WTC11 (cell line): Measurements from ENCODE around the gene CELSR3. TPM values are rescaled to one million over a fixed set of nuclear protein-coding genes. Genes with fewer than 3 reads are reported as not detected.

Experiments used
- ATAC-seq: fragments of 200-7000 bp; cut with Tn5 transposase; 2 replicates; pipeline ENCODE4 v1.10.0; 2021; ENCODE audit warnings: mild to moderate bottlenecking, moderate library complexity
- CTCF ChIA-PET: fragments of 300-600 bp; sonication (Branson Sonifier 250); formaldehyde crosslinking; loops from one replicate; lab custom pipeline; 2021; ENCODE audit warnings: antibody characterized with exemption; lab: Charles Lee
- POLR2A ChIA-PET: fragments of 350-600 bp; sonication (Branson Sonifier 250); formaldehyde crosslinking; loops from one replicate; lab custom pipeline; 2021; ENCODE audit warnings: antibody characterized with exemption; lab: Charles Lee
- DNase-seq: peaks from one replicate; pipeline ENCODE4 v3.0.0; 2021; ENCODE audit warnings: low spot score
- H3K27ac Mint-ChIP-seq: 2 replicates; pipeline ENCODE4 v1.8.0; 2021; ENCODE audit warnings: mixed read lengths
- H3K27me3 Mint-ChIP-seq: 2 replicates; pipeline ENCODE4 v1.8.0; 2021; ENCODE audit warnings: low read depth, mild to moderate bottlenecking, moderate library complexity, mixed read lengths
- H3K36me3 Mint-ChIP-seq: 2 replicates; pipeline ENCODE4 v1.8.0; 2021; ENCODE audit warnings: mixed read lengths
- H3K4me1 Mint-ChIP-seq: 2 replicates; pipeline ENCODE4 v1.8.0; 2022; ENCODE audit warnings: mixed read lengths
- H3K4me3 Mint-ChIP-seq: 2 replicates; pipeline ENCODE4 v1.8.0; 2021; ENCODE audit warnings: mild to moderate bottlenecking, moderate library complexity, mixed read lengths
- H3K9me3 Mint-ChIP-seq: 2 replicates; pipeline ENCODE4 v1.8.0; 2021; ENCODE audit warnings: mixed read lengths
- AR ChIP-seq: fragments of 250-450 bp; sonication (Bioruptor Pico); IDR thresholded peaks from 2 replicates; pipeline ENCODE4 v1.9.0; 2021; ENCODE audit warnings: mild to moderate bottlenecking
- ATF2 ChIP-seq: sonication (generic); formaldehyde crosslinking; IDR thresholded peaks from 2 replicates; pipeline ENCODE4 v1.8.1; 2022; ENCODE audit warnings: low read depth, missing genetic modification reagents, borderline replicate concordance
- CBFB ChIP-seq: sonication (generic); formaldehyde crosslinking; IDR thresholded peaks from 2 replicates; pipeline ENCODE4 v1.8.1; 2022; ENCODE audit warnings: mild to moderate bottlenecking, low read depth, missing genetic modification reagents
- CREB1 ChIP-seq: sonication (generic); formaldehyde crosslinking; IDR thresholded peaks from 2 replicates; pipeline ENCODE4 v1.8.0; 2023; ENCODE audit warnings: mild to moderate bottlenecking, missing genetic modification reagents
- CREM ChIP-seq: sonication (generic); formaldehyde crosslinking; IDR thresholded peaks from 2 replicates; pipeline ENCODE4 v1.8.1; 2022; ENCODE audit warnings: mild to moderate bottlenecking, missing genetic modification reagents, moderate library complexity
- ESRRA ChIP-seq: sonication (generic); formaldehyde crosslinking; IDR thresholded peaks from 2 replicates; pipeline ENCODE4 v1.8.1; 2022; ENCODE audit warnings: mild to moderate bottlenecking, missing genetic modification reagents, borderline replicate concordance
- FOXJ3 ChIP-seq: sonication (generic); formaldehyde crosslinking; IDR thresholded peaks from 2 replicates; pipeline ENCODE4 v1.9.0; 2021; ENCODE audit warnings: missing genetic modification reagents, mild to moderate bottlenecking, borderline replicate concordance
- HMGA2 ChIP-seq: fragments of 250-450 bp; sonication (Bioruptor Pico); IDR thresholded peaks from 2 replicates; pipeline ENCODE4 v1.4.0; 2021; ENCODE audit warnings: mild to moderate bottlenecking, moderate library complexity
- JUN ChIP-seq: sonication (generic); formaldehyde crosslinking; IDR thresholded peaks from 2 replicates; pipeline ENCODE4 v1.8.0; 2023; ENCODE audit warnings: mild to moderate bottlenecking, missing genetic modification reagents
- NFE2L1 ChIP-seq: sonication (generic); formaldehyde crosslinking; IDR thresholded peaks from 2 replicates; pipeline ENCODE4 v1.8.1; 2023; ENCODE audit warnings: missing genetic modification reagents
- NFYB ChIP-seq: sonication (generic); formaldehyde crosslinking; conservative IDR thresholded peaks from 2 replicates; pipeline ENCODE4 v1.8.0; 2022; ENCODE audit warnings: low read depth, missing genetic modification reagents
- OVOL2 ChIP-seq: fragments of 250-450 bp; sonication (Bioruptor Pico); IDR thresholded peaks from 2 replicates; pipeline ENCODE4 v1.9.0; 2021; ENCODE audit warnings: mild to moderate bottlenecking, borderline replicate concordance
- RELA ChIP-seq: sonication (generic); formaldehyde crosslinking; IDR thresholded peaks from 2 replicates; pipeline ENCODE4 v1.8.1; 2022; ENCODE audit warnings: missing genetic modification reagents, mild to moderate bottlenecking, borderline replicate concordance
- RORB ChIP-seq: fragments of 250-450 bp; sonication (Bioruptor Pico); IDR thresholded peaks from 2 replicates; pipeline ENCODE4 v1.9.0; 2021; ENCODE audit warnings: mild to moderate bottlenecking
- SOX15 ChIP-seq: fragments of 250-450 bp; sonication (Bioruptor Pico); IDR thresholded peaks from 2 replicates; pipeline ENCODE4 v1.9.0; 2021; ENCODE audit warnings: mild to moderate bottlenecking
- ZNF425 ChIP-seq: fragments of 250-450 bp; sonication (Bioruptor Pico); conservative IDR thresholded peaks from 2 replicates; pipeline ENCODE4 v1.9.0; 2021; ENCODE audit warnings: mild to moderate bottlenecking
- ZNF671 ChIP-seq: fragments of 250-450 bp; sonication (Bioruptor Pico); IDR thresholded peaks from 2 replicates; pipeline ENCODE4 v1.8.0; 2021; ENCODE audit warnings: mild to moderate bottlenecking
- ZSCAN18 ChIP-seq: fragments of 250-450 bp; sonication (Bioruptor Pico); IDR thresholded peaks from 2 replicates; pipeline ENCODE4 v2.1.2; 2022; ENCODE audit warnings: mild to moderate bottlenecking, moderate library complexity
- total RNA-seq: library from RNA; stranded (reverse); gene quantifications from 3 replicates; pipeline ENCODE4 v1.2.3, GENCODE V29; 2021
- TF ChIP-seq, protein P1 (sequence below): fragments of 250-450 bp; sonication (Bioruptor Pico); IDR thresholded peaks from 2 replicates; pipeline ENCODE4 v1.8.0; 2021; ENCODE audit warnings: mild to moderate bottlenecking
- TF ChIP-seq, protein P2 (sequence below): sonication (generic); formaldehyde crosslinking; conservative IDR thresholded peaks from 2 replicates; pipeline ENCODE4 v1.8.1; 2023; ENCODE audit warnings: mild to moderate bottlenecking, low read depth, missing genetic modification reagents, moderate library complexity
- TF ChIP-seq, protein P3 (sequence below): sonication (generic); formaldehyde crosslinking; IDR thresholded peaks from 2 replicates; pipeline ENCODE4 v1.8.1; 2023; ENCODE audit warnings: mild to moderate bottlenecking, missing genetic modification reagents, moderate library complexity

CELSR3 gene
- total RNA-seq, 1 experiment from 2014 or later, result 27.9 TPM

- Mint-ChIP-seq H3K36me3 (peaks cover 39% of the 10 kb centered on the region), H3K27ac (0 out of 2 replicates have a peak overlapping the region, but pooled peaks have one; percentile 41), H3K27me3 (no peaks in the 10 kb centered on the region), H3K9me3 (peaks cover 6% of the 10 kb centered on the region; the same call in 1 of the 2 replicates), H3K4me3 (no peak overlapping the region), H3K4me1 (peaks cover 49% of the 10 kb centered on the region)
- CTCF ChIA-PET, result interaction anchor here (1.0 to 1.7 kb wide), 3 partner anchors 13 to 263 kb away, joined by 3 to 4 read pairs (median 4); partner anchors contain the start of gene NCKIPSD
- POLR2A ChIA-PET, result interaction anchor here (3.4 kb wide), 1 partner anchor 18 kb away, joined by 10 read pairs; the partner anchor contains the start of gene IP6K2
- TF ChIP-seq RORB, result no peak
- no peak for TF ChIP-seq ZNF671 (CRISPR knock-in tag)
- no peak for TF ChIP-seq CREB1 (CRISPR knock-in tag)
- no peak for TF ChIP-seq NFYB (CRISPR knock-in tag)
- TF ChIP-seq ZSCAN18 (CRISPR knock-in tag), result no peak
- ATAC-seq (no peak), DNase-seq (no peak)
Observed at GRCh38 chr3:48698891-48699290, 36.2 kb upstream of the CELSR3 start.

DNA sequence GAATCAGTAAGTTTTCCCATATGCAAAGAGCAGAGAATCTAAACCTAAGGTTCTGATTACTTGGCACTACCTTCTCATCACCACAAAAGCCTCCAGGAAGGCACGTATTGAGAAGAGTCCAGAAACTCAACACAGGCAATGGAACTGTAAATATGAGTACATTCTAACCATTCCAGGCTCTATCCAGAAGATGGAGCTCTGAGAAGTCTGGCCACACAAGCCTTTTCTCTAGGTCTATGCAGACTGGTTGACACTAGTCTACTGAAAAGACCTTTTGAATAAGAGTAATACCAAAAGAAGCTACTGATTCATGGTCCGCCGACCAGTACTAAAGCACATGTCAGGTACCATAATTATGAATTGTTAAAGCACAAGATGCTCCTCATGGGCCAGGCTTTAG is 35.3 kb upstream of the CELSR3 start:
- CTCF ChIA-PET, result interaction anchor here (1.3 to 3.5 kb wide), 5 partner anchors 12 to 262 kb away, joined by 3 to 26 read pairs (median 4); partner anchors contain the start of genes IP6K2, NCKIPSD and SLC26A6
- TF ChIP-seq ZNF425 (no peak), NFE2L1 (CRISPR knock-in tag) (no peak), SOX15 (CRISPR knock-in tag) (no peak), ESRRA (CRISPR knock-in tag) (no peak), CREM (CRISPR knock-in tag) (no peak), ATF2 (CRISPR knock-in tag) (no peak), FOXJ3 (CRISPR knock-in tag) (no peak), JUN (CRISPR knock-in tag) (no peak), OVOL2 (CRISPR knock-in tag) (no peak), HMGA2 (no peak), AR (CRISPR knock-in tag) (no peak), RELA (no peak), CBFB (no peak)
- TF ChIP-seq, protein P1, sequence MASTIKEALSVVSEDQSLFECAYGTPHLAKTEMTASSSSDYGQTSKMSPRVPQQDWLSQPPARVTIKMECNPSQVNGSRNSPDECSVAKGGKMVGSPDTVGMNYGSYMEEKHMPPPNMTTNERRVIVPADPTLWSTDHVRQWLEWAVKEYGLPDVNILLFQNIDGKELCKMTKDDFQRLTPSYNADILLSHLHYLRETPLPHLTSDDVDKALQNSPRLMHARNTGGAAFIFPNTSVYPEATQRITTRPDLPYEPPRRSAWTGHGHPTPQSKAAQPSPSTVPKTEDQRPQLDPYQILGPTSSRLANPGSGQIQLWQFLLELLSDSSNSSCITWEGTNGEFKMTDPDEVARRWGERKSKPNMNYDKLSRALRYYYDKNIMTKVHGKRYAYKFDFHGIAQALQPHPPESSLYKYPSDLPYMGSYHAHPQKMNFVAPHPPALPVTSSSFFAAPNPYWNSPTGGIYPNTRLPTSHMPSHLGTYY (CRISPR knock-in tag), result no peak
- TF ChIP-seq, protein P2, sequence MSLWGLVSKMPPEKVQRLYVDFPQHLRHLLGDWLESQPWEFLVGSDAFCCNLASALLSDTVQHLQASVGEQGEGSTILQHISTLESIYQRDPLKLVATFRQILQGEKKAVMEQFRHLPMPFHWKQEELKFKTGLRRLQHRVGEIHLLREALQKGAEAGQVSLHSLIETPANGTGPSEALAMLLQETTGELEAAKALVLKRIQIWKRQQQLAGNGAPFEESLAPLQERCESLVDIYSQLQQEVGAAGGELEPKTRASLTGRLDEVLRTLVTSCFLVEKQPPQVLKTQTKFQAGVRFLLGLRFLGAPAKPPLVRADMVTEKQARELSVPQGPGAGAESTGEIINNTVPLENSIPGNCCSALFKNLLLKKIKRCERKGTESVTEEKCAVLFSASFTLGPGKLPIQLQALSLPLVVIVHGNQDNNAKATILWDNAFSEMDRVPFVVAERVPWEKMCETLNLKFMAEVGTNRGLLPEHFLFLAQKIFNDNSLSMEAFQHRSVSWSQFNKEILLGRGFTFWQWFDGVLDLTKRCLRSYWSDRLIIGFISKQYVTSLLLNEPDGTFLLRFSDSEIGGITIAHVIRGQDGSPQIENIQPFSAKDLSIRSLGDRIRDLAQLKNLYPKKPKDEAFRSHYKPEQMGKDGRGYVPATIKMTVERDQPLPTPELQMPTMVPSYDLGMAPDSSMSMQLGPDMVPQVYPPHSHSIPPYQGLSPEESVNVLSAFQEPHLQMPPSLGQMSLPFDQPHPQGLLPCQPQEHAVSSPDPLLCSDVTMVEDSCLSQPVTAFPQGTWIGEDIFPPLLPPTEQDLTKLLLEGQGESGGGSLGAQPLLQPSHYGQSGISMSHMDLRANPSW (CRISPR knock-in tag), result no peak
- TF ChIP-seq, protein P3, sequence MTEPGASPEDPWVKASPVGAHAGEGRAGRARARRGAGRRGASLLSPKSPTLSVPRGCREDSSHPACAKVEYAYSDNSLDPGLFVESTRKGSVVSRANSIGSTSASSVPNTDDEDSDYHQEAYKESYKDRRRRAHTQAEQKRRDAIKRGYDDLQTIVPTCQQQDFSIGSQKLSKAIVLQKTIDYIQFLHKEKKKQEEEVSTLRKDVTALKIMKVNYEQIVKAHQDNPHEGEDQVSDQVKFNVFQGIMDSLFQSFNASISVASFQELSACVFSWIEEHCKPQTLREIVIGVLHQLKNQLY (CRISPR knock-in tag), result no peak
- TF ChIP-seq, all 79 proteins: peak for 0
- Mint-ChIP-seq H3K27me3 (no peaks in the 10 kb centered on the region), H3K4me3 (no peak overlapping the region), H3K36me3 (peaks cover 48% of the 10 kb centered on the region), H3K27ac (peak overlapping the region; percentile 8; the same call in 1 of the 2 replicates), H3K4me1 (peaks cover 41% of the 10 kb centered on the region), H3K9me3 (peaks cover 6% of the 10 kb centered on the region; the same call in 1 of the 2 replicates)
- POLR2A ChIA-PET, result interaction anchor here (0.6 to 3.4 kb wide), 2 partner anchors 19 to 684 kb away, joined by 5 to 10 read pairs; partner anchors contain the start of gene IP6K2
- ATAC-seq, result no peak
- DNase-seq, result no peak
